SK-N-SH treated with all-trans-retinoic acid at 6 μM for 48 hours (cell line): Measurements from ENCODE around the gene HCN4.

Source experiments
- ATAC-seq: fragments of 200-7000 bp; cut with Tn5 transposase; 3 replicates; pipeline ENCODE4 v1.9.1; 2020; ENCODE audit warnings: mild to moderate bottlenecking, moderate library complexity
- ARNTL ChIP-seq: fragments of 450-650 bp; formaldehyde crosslinking; IDR thresholded peaks from 2 replicates; pipeline ENCODE4 v1.5.0; 2020; ENCODE audit warnings: low read depth, mild to moderate bottlenecking, moderate library complexity, borderline replicate concordance
- BACH2 ChIP-seq: fragments of 250-450 bp; sonication (Bioruptor Pico); IDR thresholded peaks from 2 replicates; pipeline ENCODE4 v1.9.0; 2021; ENCODE audit warnings: mild to moderate bottlenecking, borderline replicate concordance
- CSDC2 ChIP-seq: fragments of 250-450 bp; sonication (Bioruptor Pico); IDR thresholded peaks from 2 replicates; pipeline ENCODE4 v1.5.0; 2020; ENCODE audit warnings: mild to moderate bottlenecking, moderate library complexity
- CSRNP3 ChIP-seq: fragments of 250-450 bp; sonication (Bioruptor Pico); IDR thresholded peaks from 2 replicates; pipeline ENCODE4 v1.5.1; 2021; ENCODE audit warnings: mild to moderate bottlenecking, moderate library complexity
- ESRRG ChIP-seq: fragments of 250-450 bp; sonication (Bioruptor Pico); IDR thresholded peaks from 2 replicates; pipeline ENCODE4 v1.6.1; 2021; ENCODE audit warnings: mild to moderate bottlenecking
- ISL1 ChIP-seq: fragments of 250-450 bp; sonication (Bioruptor Pico); IDR thresholded peaks from 2 replicates; pipeline ENCODE4 v2.1.2; 2022; ENCODE audit warnings: mild to moderate bottlenecking, moderate library complexity
- OSR1 ChIP-seq: fragments of 250-450 bp; sonication (Bioruptor Pico); IDR thresholded peaks from 2 replicates; pipeline ENCODE4 v1.8.0; 2022; ENCODE audit warnings: moderate library complexity, mild to moderate bottlenecking, inconsistent platforms
- POU6F1 ChIP-seq: fragments of 250-450 bp; sonication (Bioruptor Pico); IDR thresholded peaks from 2 replicates; pipeline ENCODE4 v1.8.0; 2021; ENCODE audit warnings: low read depth, mild to moderate bottlenecking, moderate library complexity, borderline replicate concordance
- PPARA ChIP-seq: fragments of 250-450 bp; sonication (Bioruptor Pico); IDR thresholded peaks from 2 replicates; pipeline ENCODE4 v1.5.0; 2020; ENCODE audit warnings: mild to moderate bottlenecking, borderline replicate concordance
- RARB ChIP-seq: fragments of 250-450 bp; sonication (Bioruptor Pico); IDR thresholded peaks from 2 replicates; pipeline ENCODE4 v1.8.0; 2021; ENCODE audit warnings: mild to moderate bottlenecking, moderate library complexity
- SNAI2 ChIP-seq: fragments of 250-450 bp; sonication (Bioruptor Pico); IDR thresholded peaks from 2 replicates; pipeline ENCODE4 v1.5.0; 2020; ENCODE audit warnings: mild to moderate bottlenecking, moderate library complexity
- TOX ChIP-seq: fragments of 250-450 bp; sonication (Bioruptor Pico); IDR thresholded peaks from 2 replicates; pipeline ENCODE4 v1.8.0; 2021; ENCODE audit warnings: mild to moderate bottlenecking, moderate library complexity, borderline replicate concordance
- ZC3H10 ChIP-seq: fragments of 250-450 bp; sonication (Bioruptor Pico); IDR thresholded peaks from 2 replicates; pipeline ENCODE4 v1.5.1; 2021; ENCODE audit warnings: mild to moderate bottlenecking, moderate library complexity
- ZFP3 ChIP-seq: fragments of 250-450 bp; sonication (Bioruptor Pico); IDR thresholded peaks from 2 replicates; pipeline ENCODE4 v1.5.0; 2020; ENCODE audit warnings: mild to moderate bottlenecking, moderate library complexity
- ZNF565 ChIP-seq: fragments of 450-650 bp; formaldehyde crosslinking; conservative IDR thresholded peaks from 2 replicates; pipeline ENCODE4 v1.5.0; 2020; ENCODE audit warnings: low read depth, mild to moderate bottlenecking, moderate library complexity
- ZNF70 ChIP-seq: fragments of 450-650 bp; formaldehyde crosslinking; IDR thresholded peaks from 2 replicates; pipeline ENCODE4 v1.5.0; 2020; ENCODE audit warnings: mild to moderate bottlenecking, moderate library complexity
- ZNF8 ChIP-seq: fragments of 450-650 bp; formaldehyde crosslinking; IDR thresholded peaks from 2 replicates; pipeline ENCODE4 v1.5.0; 2020; ENCODE audit warnings: mild to moderate bottlenecking, moderate library complexity
- TF ChIP-seq, protein P1 (sequence below): fragments of 250-450 bp; sonication (Bioruptor Pico); IDR thresholded peaks from 2 replicates; pipeline ENCODE4 v1.8.0; 2020; ENCODE audit warnings: mild to moderate bottlenecking, moderate library complexity, borderline replicate concordance
- TF ChIP-seq, protein P2 (sequence below): fragments of 250-450 bp; sonication (Bioruptor Pico); IDR thresholded peaks from 2 replicates; pipeline ENCODE4 v1.5.1; 2020; ENCODE audit warnings: low read depth, mild to moderate bottlenecking, moderate library complexity

HCN4 gene

DNA sequence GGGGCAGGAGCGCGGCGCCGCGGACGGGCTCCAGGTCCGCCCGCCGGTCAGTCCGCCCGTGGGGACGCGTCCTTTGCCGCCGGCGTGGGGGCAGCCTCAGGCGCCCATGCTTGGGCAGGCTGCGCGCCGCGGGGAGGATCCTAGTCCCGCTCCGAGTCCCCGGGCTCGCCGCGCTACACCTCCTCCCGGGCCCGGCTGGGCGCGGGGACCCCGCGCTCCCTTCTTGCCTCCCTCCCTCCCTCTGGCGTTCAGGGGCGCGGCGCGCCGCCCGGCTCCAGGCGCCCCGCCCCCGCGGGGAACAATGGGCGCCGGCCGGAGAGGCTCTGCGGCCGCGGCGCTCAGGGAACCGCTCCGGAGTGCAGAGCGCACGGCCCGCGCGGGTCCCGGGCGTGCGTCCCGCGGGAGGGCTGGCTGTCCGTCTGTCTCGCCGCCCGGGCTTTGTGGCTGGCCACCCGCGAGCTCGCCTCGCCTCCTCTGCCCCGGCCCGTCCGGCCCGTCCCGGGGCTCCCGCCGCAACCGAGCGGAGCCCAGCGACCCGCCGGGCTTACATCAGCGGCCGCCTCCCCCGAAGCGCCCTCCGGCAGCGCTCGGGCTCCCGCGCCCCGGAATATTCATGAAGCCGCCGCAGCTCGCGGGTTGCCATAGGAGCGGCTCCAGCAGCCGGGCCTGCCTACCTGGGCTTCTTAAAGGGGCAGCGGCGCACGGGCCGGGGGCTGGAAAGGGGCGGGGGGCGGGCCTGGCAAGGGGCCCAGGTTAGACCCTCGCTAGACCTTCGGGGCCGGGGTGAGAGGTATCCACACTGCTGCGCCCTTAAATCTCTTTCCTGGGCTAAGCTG lies at the start of gene HCN4:
HCN4 (minus strand) TSS at position 658 of the 836 bp plus-strand sequence. CDS start 688 bp downstream, outside the sequence.
- TF ChIP-seq ISL1 (CRISPR knock-in tag) (no peak), RARB (CRISPR knock-in tag) (no peak), PPARA (CRISPR knock-in tag) (no peak), ZC3H10 (CRISPR knock-in tag) (no peak), SNAI2 (CRISPR knock-in tag) (no peak), OSR1 (CRISPR knock-in tag) (no peak), POU6F1 (CRISPR knock-in tag) (no peak), CSDC2 (CRISPR knock-in tag) (no peak), BACH2 (CRISPR knock-in tag) (no peak), ZNF8 (CRISPR knock-in tag) (no peak)
- TF ChIP-seq, protein P1, sequence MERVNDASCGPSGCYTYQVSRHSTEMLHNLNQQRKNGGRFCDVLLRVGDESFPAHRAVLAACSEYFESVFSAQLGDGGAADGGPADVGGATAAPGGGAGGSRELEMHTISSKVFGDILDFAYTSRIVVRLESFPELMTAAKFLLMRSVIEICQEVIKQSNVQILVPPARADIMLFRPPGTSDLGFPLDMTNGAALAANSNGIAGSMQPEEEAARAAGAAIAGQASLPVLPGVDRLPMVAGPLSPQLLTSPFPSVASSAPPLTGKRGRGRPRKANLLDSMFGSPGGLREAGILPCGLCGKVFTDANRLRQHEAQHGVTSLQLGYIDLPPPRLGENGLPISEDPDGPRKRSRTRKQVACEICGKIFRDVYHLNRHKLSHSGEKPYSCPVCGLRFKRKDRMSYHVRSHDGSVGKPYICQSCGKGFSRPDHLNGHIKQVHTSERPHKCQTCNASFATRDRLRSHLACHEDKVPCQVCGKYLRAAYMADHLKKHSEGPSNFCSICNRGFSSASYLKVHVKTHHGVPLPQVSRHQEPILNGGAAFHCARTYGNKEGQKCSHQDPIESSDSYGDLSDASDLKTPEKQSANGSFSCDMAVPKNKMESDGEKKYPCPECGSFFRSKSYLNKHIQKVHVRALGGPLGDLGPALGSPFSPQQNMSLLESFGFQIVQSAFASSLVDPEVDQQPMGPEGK: no peak
- TF ChIP-seq, protein P2, sequence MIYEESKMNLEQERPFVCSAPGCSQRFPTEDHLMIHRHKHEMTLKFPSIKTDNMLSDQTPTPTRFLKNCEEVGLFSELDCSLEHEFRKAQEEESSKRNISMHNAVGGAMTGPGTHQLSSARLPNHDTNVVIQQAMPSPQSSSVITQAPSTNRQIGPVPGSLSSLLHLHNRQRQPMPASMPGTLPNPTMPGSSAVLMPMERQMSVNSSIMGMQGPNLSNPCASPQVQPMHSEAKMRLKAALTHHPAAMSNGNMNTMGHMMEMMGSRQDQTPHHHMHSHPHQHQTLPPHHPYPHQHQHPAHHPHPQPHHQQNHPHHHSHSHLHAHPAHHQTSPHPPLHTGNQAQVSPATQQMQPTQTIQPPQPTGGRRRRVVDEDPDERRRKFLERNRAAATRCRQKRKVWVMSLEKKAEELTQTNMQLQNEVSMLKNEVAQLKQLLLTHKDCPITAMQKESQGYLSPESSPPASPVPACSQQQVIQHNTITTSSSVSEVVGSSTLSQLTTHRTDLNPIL (CRISPR knock-in tag): no peak

GRCh38 chr15:73414876-73415275 lies 46.1 kb upstream of the HCN4 start:
- TF ChIP-seq SNAI2 (CRISPR knock-in tag): no peak
- TF ChIP-seq ISL1 (CRISPR knock-in tag): no peak
- no peak for TF ChIP-seq ARNTL
- TF ChIP-seq, protein P2 (CRISPR knock-in tag): no peak
- TF ChIP-seq, protein P1: no peak
- TF ChIP-seq ESRRG (CRISPR knock-in tag): no peak
- no peak for TF ChIP-seq ZNF70 (CRISPR knock-in tag)
- TF ChIP-seq TOX (CRISPR knock-in tag): no peak
- TF ChIP-seq ZNF565: no peak
- TF ChIP-seq CSRNP3 (CRISPR knock-in tag): no peak
- TF ChIP-seq ZC3H10 (CRISPR knock-in tag): no peak
- no peak for TF ChIP-seq ZFP3 (CRISPR knock-in tag)
- TF ChIP-seq POU6F1 (CRISPR knock-in tag): no peak
- no peak for TF ChIP-seq CSDC2 (CRISPR knock-in tag)
- TF ChIP-seq BACH2 (CRISPR knock-in tag): no peak
- ATAC-seq: no peak

More for the DNA sequence above, at the start of gene HCN4:
- no peak; the same call in 1 of the 3 replicates for ATAC-seq
